HG02571 (cell line): ENCODE results near the gene VAV2.

ENCODE experiments used
- ATAC-seq: cut with Tn5 transposase; IDR thresholded peaks from one replicate; pipeline ENCODE4 v1.9.1; 2021; ENCODE audit warnings: mild to moderate bottlenecking, moderate library complexity; ENCODE audit not compliant: unreplicated experiment

Gene VAV2

DNA sequence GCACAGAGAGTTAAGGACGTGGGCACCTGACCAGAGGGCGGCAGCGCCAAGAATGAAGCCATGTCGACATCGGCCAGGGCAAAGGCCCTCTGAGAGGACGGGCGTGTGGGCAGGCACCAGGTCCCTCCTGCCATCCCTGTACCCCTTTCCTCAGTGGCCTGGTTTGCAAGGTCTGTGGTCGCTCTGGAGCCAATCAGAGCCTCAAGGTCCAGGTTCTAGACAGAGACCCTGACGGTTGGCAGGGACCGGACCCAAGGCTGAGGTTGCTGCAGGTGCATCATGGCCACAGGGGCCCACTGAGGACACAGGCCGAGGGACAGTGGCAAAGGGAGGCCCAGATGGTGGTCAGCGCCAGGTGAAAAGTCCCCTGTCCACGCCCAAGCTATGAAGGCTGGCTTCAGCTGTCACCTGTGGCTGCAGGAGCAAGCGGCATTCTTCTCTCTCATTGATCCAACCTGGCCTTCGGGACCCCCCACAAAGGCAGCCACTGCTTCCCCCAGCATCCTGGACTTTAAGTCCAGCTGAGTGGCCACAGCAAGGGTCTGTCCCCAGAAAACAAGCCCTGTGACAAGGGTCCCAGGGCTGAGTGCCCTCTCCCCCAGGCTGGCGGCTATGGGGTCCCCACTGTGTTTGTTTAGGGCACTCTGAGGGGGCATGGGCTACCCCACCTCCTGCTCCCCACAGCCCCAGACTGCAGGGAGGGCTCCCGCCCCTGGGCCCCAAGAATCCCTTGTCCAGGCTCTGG is 48.9 kb downstream of the VAV2 start:
- ATAC-seq, result no peak

- no peak for ATAC-seq
Observed at GRCh38 chr9:133942206-133942975, 49.7 kb downstream of the VAV2 start.

GRCh38 chr9:133939845-133940244 is 52.3 kb downstream of the VAV2 start:
- ATAC-seq, result no peak

GRCh38 chr9:133939171-133939785 is 52.8 kb downstream of the VAV2 start:
- no peak for ATAC-seq

DNA sequence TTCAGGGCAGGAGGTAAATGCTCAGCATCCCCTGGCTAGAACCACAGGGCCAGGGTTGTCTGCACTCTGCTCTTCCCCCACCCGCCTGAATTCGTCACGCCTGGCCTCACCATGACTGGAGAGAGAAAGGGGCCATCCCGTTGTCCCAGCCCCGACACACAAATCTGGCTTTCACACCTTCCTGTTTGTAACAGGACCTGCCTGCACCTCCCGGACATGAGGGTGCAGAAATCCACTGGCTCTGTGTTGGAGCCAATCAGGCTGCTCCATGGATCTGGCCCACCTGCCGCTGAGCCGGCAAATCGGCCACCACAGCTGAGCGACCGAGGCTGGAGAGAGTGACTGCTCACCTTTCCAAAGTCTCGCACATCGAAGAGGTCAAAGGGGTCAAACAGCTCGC is 53.4 kb downstream of the VAV2 start:
- no peak for ATAC-seq

DNA sequence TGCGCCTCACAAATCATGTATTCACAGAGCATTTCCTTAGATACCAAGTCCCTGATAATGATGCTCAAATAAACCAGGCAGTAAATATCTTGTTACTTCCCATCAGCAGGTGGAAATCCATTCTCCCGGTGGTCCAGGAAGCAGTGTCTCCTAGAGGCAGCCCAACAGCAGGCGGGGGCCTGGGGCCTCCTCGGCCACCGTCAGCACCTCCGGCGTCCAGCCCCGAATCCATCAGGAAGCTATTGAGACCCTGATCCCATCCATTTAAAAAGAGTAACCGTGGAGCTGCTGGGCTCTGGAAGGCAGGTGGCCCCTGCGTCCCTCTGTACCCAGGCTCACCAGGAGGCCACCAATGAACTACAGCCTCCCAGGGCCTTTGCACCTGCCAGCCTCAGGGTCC is 54.0 kb downstream of the VAV2 start:
- no peak for ATAC-seq

DNA sequence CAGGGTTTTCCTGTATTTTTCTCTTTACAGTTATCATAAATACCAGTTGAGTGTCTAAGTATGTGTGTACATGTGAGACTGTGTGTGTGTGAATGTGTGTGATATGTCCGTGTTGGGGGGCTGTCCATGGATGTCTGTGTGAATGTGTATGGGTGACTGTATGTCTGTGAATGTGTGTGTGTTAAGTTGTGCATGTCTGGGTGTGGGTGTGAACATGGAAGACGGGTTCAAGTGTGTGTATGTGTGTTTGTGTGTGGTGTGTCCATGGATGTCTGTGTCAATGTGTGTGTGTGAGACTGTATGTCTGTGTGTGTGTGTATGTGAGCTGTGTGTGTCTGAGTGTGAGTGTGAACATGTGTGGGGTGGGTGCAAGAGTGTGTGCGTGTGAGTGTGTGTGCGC is 55.0 kb downstream of the VAV2 start:
- ATAC-seq, result no peak

DNA sequence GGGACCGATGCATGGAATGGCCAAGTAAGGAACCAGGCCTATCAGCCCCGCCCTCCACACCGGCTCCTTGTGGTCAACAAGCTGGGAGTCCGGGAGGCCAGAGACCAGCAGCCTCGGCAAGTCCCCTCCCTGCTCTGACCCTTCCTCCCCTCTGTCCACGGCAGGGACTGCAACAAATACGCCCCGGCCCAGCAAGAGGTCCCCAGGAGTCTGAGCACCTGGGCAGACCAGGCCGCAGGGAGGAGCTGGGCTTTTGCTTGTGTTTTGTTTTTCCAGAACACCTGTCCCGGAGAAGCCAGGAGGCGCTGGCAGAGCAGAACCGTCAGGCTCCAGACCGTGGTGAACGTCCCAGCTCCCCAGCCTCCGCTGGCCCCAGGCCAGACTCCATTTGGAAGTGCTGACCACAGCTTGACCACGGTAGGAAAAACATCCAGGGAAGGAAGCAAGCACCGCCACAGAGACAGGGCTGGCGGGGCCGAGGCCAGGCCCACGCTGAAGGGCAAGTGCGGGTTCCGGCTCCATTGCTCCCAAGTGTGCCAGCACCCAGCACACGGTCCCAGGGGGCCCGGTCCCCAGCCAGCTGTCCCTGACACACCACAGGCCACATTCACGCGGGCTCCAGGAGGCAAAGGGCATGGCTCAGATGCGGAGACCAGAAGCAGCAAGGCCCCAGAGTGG is 56.7 kb downstream of the VAV2 start:
- ATAC-seq, result no peak

DNA sequence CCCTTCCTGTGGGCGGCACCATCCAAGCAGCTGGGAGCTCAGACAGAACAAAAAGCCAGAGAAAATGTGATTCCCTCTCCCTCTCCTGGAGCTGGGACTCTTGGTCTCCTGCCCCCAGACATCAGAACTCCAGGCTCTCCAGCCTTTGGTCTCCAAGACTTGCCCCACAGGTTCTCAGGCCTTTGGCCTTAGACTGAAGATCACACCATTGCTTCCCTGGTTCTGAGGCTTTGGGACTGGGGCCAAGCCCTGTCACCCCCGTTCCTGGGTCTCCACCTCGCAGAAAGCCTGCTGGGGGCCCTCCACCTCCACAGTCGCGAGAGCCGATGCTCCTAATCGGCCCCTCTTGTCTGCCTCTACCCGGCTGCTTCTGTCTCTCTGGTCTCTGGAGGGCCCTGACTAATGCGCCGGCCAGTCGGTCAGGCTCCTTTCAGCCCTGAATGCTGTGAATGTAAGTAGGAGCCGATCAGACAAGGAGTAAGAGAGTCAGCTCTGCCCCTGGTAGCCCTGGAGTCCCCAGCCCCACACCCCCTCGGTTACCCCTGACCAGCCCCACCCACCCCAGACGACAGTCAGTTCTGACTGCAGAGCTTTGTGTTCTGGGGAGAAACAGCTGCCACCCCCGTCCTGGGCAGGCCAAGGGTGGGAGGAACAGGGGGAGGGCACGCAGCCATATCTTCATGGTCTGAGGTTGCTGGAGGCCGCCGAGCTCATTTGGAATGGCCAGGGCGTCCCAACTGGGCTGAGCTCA is 57.5 kb downstream of the VAV2 start:
- ATAC-seq, result no peak

DNA sequence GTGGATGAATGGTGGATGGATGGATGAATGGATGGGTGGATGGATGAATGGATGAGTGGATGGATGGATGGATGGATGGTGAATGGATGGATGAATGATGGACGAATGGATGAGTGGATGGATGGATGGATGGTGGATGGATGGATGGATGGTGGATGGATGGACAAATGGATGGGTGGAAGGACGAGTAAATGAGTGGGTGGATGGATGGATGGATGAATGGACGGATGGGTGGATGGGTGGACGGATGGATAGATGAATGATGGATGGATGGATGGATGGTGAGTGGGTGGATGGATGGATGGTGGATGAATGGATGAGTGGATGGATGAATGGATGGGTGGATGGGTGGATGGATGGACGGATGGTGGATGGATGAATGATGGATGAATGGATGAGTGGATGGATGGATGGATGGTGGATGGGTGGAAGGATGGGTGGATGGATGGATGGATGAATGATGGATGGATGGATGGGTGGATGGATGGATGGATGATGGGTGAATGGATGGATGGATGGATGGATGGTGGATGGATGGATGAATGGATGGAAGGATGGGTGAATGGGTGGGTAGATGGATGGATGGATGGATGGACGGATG is 58.6 kb downstream of the VAV2 start:
- no peak for ATAC-seq

DNA sequence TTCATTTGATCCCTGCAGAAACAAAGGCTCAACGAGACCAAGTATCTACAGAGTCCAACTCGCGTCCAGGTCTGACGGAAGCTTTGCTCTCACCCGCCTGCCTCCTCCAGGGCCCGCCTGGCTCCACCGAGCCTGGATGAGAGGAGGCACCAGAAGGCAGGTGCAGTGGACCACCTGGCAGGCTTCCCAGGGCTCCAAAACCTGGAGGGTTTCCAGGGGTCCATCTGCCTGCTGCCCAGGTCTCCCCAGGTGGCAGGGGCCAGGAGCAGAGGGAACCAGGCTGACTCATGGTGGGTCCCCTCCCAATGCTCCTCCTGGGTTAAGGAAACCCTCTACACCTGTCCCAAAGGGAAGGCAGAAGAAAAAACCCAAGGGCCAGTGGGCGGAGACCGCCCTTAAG is 59.5 kb downstream of the VAV2 start:
- no peak for ATAC-seq

DNA sequence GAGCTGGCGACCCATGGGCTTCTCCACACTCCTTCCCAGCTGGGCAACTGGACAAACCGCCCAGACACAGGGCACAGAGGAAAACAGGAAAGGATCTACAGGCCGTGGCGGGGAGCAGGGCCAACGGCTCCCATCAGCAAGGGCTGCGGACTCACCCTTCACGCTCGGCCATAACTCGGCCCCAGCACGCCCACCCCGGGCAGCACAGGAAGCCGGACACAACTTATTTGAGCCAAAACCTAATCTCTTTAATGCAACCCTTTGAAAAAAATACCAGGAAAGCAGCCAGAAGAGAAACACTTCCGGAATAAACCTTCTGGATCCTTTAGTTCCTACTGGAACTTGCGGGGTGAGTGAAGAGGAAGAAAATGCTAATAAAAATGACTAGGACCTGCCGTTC is 59.9 kb downstream of the VAV2 start:
- no peak for ATAC-seq

DNA sequence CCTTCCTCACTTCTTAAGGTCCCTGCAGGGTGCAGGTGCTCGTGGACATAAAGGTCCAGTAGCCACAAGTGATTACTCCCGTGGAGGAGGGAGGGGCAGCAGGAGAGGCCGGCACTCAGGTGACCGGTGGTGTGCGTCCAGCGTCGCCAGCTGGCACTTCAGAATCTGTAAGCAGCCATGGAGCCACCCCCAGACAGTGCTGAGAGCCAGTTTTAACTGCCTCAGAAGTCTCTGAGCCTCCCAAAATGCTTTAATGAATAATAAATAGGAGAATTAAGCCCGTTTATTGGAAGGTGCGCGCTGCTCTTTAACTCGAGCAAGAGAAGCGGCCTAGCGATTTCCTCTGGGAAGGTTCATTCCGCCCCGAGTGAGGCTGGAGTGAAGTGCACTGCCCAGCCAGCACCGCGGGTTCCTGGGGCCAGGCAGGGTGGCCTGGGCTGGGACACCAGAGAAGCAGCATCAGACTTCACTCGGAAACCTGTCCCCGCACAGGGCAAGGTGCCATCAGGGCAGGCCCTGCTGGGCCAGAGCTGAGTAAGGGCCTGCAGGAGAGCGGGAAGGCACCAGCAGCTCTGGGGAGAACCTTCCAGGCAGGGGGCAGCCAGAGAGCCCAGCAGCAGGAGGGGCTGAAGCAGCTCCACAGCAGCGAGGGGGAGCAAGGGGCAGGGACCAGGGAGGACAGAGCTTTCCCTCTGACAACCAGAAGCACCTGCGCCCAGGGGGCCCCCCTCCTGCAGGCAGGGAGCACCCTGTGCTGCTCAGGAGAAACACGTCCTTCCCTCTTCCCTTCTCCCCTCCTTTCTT is 61.2 kb downstream of the VAV2 start:
- no peak for ATAC-seq

DNA sequence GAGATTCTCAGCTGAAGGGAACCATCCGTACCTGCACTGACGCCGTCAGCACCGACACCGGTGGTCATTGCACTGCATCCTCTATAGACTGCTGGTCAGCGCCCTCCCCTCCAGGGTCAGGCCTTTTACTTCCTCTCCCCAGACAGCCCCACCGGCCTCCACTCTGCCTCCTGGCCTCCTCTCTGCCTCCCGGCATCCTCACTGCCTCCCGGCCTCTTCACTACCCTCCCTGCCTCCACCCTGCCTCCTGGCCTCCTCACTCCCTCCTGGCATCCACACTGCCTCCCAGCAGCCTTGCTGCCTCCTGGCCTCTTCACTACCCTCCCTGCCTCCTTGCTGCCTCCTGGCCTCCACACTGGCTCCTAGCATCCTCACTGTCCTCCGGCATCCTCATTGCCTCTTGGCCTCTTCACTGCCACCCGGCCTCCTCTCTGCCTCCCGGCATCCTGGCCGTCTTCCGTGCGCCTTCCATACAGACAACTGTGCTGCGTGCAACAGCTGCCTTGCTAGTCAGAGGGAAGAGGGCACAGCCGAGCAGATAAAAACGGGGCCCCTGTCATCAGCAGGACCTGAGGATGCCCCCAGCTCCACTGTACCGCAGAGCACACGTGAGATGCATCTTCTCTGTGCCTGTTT is 62.0 kb downstream of the VAV2 start:
- no peak for ATAC-seq

GRCh38 chr9:133929599-133929998 is 62.5 kb downstream of the VAV2 start:
- ATAC-seq, result no peak

DNA sequence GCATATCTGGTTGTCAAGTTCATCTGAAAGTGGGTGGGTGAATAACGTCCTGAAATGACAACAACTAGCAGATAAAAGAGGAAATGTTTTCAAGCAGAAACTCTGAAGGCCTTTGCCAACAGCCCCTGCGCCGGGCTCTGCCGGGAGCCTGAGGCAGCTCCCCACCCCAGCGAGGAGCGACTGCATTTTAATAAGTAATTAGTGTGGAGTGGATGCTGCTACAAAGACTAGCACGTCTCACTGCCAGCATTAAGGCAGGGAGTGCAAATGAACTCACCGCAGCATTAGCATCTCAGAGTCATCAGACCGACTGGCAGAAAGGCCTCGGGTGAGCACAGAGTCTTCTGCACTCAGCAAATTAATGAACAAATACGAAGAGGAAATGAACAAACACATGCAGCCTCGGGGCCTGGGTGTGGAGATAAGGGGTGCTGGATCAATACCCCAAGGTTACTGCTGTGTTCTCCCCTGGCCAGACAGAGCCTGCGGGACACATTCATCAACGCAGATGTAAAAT is 63.8 kb downstream of the VAV2 start:
- no peak for ATAC-seq

DNA sequence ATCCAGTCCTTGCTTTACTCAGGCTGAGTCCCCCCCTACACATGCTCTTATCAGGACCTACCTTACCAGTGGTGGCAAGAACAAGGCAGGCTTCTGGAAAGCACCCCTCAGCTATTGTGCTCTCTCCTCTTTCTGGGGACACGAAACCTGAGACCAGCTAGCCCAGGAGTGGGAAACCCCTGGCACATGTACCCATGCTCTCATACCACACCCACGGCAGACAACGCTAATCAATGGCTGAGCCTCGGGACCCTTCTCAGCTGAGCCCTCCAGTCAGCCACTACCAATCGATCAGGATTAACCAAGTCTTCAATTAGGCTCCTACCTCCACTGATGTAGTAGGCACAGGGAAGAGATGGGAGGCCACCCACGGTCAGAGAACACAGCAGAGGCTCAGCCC is 65.1 kb downstream of the VAV2 start:
- no peak for ATAC-seq

- no peak for ATAC-seq
Observed at GRCh38 chr9:133926165-133926856, 65.8 kb downstream of the VAV2 start.
